T1000 (cell line): ENCODE results near the gene CATSPER3.

Source experiments
- DNase-seq: peaks from one replicate; lab custom pipeline; 2025; ENCODE audit warnings: mixed read lengths; lab: John Stamatoyannopoulos, UW

Gene CATSPER3

GRCh38 chr5:134967607-134968006 lies at the start of gene CATSPER3:
Gene CATSPER3, plus strand, starts transcription at chr5:134967907. Its CDS starts 85 bp downstream, at chr5:134967992.
- no peak for DNase-seq

DNA sequence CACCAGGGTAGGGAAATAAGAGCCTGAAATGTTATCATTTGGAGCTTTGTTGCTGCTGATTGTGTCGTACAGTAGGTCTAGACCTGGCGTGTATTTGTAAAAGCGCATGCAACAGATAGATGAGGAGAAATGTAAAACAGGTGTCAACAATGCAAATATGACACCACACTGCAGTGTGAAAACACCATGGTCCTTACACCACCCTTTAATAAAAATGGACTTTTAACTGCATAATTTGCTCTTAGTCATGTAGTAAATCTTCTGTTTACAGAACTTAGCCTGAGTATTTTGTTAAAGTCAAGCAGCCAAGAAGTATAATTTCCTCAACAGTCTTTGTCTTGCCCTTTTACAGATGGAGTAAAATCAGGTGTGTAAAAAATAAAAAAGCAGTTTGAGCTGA lies 48.8 kb upstream of the CATSPER3 start:
- no peak for DNase-seq

- DNase-seq = no peak
Measured at GRCh38 chr5:134920848-134921575, 46.7 kb upstream of the CATSPER3 start.

DNA sequence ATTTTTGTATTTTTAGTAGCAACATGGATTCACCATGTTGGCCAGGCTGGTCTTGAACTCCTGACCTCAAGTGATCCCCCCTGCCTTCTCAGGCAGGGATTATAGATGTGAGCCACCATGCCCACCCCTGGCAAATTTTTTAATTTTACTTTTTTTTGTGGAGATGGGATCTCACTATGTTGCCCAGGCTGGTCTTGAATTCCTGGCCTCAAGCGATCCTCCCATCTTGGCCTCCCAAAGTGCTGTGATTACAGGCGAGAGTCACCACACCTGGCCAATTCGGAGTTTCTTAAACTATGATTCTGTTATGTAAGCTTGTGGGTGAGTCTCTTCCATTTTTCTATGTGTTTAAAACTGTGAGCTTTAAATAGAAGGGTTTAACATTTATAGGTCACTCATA lies 35.2 kb upstream of the CATSPER3 start:
- DNase-seq = no peak

- no peak for DNase-seq
Measured at GRCh38 chr5:134934202-134934601, 33.5 kb upstream of the CATSPER3 start.

GRCh38 chr5:134935711-134936602 lies 31.8 kb upstream of the CATSPER3 start:
- DNase-seq = no peak

GRCh38 chr5:134937526-134937925 lies 30.2 kb upstream of the CATSPER3 start:
- DNase-seq = no peak

DNA sequence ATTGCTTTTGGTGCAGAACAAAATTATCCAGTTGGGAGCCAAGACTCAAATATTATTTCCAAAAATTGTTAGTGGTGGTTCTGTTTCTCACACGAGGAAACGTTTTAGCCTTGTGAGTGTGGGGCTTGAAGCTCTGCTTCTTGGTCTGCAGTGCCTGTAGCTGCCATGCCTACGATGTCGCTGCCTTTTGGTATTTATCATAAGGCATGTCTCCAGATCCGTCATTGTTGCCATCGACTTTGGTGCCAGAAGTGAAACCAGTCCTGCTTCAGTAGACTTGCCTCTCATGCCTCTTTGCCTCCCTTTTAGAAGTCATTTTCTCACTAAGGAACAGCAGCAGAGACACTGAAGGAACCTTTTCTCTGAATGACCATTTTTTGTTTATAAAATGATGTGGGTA lies 29.7 kb upstream of the CATSPER3 start:
- DNase-seq = no peak

DNA sequence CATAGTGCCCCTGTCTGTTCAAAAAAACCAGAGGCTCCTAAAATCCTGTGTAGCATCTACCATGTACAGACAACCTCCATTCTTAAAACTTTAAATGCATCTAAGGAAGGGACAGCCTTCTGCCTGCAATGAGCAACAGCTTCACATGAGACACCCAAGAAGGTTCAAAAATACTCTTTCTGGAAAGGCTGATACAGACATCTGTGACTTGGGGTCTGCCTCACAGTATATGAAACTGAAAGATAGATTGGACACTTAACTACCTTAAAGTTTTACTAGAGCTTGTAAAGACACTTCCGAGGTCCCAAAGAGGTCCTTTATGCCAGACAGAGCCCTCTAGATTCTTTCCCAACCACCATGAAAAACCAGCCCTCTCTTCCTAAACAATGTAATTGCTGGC lies 28.2 kb upstream of the CATSPER3 start:
- DNase-seq = no peak

DNA sequence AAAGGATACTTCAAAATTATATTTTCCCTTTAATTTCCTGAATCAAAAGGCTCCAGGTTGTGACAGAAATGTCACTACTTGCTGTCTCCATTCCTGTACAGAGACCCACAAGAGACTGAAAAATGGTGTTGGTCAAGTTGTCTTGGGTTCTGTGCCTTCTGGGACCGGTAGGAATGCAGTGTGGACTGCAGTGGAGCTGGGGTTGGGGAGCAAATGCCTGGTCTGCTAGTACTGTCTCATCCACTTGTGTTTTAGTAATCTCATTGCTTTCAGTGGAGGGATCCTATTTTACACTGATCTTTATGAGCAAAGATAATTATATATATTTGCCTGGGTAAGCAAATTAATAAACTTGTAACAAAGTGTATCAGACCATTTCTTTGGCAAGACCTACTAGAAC lies 24.2 kb upstream of the CATSPER3 start:
- no peak for DNase-seq

- DNase-seq = no peak
Measured at GRCh38 chr5:134944630-134945029, 23.1 kb upstream of the CATSPER3 start.

- no peak for DNase-seq
Measured at GRCh38 chr5:134945041-134945440, 22.7 kb upstream of the CATSPER3 start.

DNA sequence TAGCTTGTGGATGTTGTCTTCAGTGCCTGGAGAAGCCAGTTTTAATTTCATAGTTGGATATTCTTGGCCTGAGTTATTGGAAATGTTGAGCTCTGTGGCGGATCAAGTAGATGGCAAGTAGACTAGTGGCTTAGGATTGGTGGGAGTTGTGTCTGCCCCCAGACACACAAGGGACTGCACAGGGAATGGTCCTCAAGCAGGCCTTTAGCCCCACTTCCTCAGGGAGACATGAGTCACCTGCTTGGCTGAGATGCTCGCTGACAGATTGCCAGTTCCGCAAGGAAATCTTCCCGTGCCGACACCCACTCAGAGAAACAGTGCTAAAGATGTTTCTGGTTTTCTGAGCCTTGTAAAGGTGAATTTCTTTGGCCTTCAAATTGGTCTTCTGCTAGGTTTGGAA lies 18.8 kb upstream of the CATSPER3 start:
- DNase-seq = no peak

GRCh38 chr5:134949316-134949715 lies 18.4 kb upstream of the CATSPER3 start:
- no peak for DNase-seq

- no peak for DNase-seq
Measured at GRCh38 chr5:134957920-134958608, 9.6 kb upstream of the CATSPER3 start.

DNA sequence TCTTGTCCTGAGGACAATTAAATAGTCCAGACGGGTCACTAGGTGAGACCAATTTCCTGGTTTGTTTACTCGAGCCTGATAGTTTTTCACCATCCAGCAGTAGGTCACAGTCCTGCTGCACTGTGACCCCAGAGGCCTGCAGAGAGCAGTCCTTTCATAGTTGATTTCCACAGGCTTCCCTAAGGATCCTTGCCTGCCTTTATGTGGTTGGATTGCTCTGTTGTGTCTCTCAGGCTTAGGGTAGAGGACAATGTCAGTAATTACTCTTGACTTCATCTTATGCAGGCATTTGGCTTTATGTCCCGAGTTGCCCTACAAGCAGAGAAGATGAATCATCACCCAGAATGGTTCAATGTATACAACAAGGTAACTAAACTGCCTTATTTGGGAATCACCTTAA lies 9.0 kb upstream of the CATSPER3 start:
- DNase-seq = no peak

- DNase-seq = no peak
Measured at GRCh38 chr5:134963098-134963497, 4.6 kb upstream of the CATSPER3 start.

GRCh38 chr5:134964359-134965270 lies 3.1 kb upstream of the CATSPER3 start:
- no peak for DNase-seq

GRCh38 chr5:134965271-134965825 lies 2.4 kb upstream of the CATSPER3 start:
- no peak for DNase-seq

GRCh38 chr5:134968055-134968454 lies 348 bp downstream of the CATSPER3 start:
- DNase-seq = no peak

DNA sequence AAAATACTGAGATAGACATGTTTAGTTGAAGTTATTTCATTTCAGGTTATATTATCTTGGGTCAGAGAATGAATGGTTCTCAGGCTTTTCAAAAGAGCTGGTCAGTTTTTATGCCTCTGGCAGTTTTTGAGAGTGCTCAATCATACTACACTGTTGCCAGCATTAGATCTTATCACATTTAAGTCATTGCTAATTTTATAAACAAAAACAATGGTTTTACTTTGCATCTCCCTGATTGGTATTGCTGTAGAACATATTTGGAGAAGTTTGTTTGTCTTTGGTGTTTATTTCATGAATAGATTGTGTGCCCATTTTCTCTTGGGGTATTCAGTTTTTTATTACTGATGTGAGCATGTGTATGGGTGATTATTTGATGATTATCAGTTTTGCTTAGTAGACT lies 1.5 kb downstream of the CATSPER3 start:
- DNase-seq = no peak
